ENCODE data around the gene CALY. TPM values are rescaled to one million over a fixed set of nuclear protein-coding genes. Genes with fewer than 3 reads are reported as not detected.
"Not testable (repeated sequence)": the region's sequence is repeated elsewhere in the genome, so short reads cannot be mapped to it uniquely, and the experiment has no call there.

Gene CALY
- total RNA-seq, 2 experiments from 2014 or later, result 3.8 to 3.9 TPM

DNA sequence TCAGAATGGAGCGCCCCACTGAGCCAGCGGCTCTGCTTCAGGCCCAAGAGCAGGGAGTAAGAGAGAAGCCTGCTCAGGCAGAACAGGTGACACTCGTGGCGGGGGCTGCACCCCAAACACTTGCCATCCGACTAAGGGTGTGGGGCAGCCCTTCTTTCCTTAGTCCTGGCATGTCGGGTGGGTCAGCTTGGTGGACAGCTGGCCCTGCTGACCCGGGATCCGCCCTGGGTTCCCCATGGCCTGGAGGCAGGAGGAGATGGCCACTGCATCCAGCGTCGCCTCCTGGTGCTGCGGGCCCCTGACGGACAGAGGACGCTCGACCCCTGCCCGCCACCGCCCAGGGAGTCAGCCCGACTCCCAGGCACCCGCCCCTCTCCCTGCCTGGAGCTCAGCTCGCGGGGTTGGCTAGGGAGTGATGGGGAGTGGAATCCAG is 41.1 kb upstream of the CALY start:
- Mint-ChIP-seq H3K27ac (peak overlapping the region; percentile 24), H3K9me3 (no peaks in the 10 kb centered on the region), H3K4me3 (peak overlapping the region; percentile 87), H3K27me3 (no peaks in the 10 kb centered on the region), H3K36me3 (ENCODE audit: low read depth) (no peaks in the 10 kb centered on the region), H3K4me1 (ENCODE audit: low read depth) (peaks cover 4% of the 10 kb centered on the region)
- TF ChIP-seq, protein P1, sequence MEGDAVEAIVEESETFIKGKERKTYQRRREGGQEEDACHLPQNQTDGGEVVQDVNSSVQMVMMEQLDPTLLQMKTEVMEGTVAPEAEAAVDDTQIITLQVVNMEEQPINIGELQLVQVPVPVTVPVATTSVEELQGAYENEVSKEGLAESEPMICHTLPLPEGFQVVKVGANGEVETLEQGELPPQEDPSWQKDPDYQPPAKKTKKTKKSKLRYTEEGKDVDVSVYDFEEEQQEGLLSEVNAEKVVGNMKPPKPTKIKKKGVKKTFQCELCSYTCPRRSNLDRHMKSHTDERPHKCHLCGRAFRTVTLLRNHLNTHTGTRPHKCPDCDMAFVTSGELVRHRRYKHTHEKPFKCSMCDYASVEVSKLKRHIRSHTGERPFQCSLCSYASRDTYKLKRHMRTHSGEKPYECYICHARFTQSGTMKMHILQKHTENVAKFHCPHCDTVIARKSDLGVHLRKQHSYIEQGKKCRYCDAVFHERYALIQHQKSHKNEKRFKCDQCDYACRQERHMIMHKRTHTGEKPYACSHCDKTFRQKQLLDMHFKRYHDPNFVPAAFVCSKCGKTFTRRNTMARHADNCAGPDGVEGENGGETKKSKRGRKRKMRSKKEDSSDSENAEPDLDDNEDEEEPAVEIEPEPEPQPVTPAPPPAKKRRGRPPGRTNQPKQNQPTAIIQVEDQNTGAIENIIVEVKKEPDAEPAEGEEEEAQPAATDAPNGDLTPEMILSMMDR (IDR thresholded peaks at IDR 0.05), result no peak
- H3K27me3 ChIP-seq (ENCODE audit: control insufficient read depth in 1 of 2, insufficient read depth in 2 of 2, low read length in 2 of 2), result no peaks in the 10 kb centered on the region
- H3K4me3 ChIP-seq (ENCODE audit: low read length), result peak overlapping the region; percentile 93
- H3K4me1 ChIP-seq (ENCODE audit: insufficient read depth, low read length), result peaks cover 34% of the 10 kb centered on the region
- no peaks in the 10 kb centered on the region for H3K36me3 ChIP-seq (ENCODE audit: insufficient read depth, low read length)
- CTCF ChIA-PET, result interaction anchor here (1.3 kb wide), 1 partner anchor 48 kb away, joined by 5 read pairs; no protein-coding TSS in a partner anchor
- intact Hi-C loops (cut with DNase I, micrococcal nuclease), result loop anchor here (2.0 to 5.0 kb wide), 3 partner anchors 49 to 1071 kb away; partner anchors contain the start of genes INPP5A (in 1 of the 2) and STK32C (in 1 of the 2)
- no peaks in the 10 kb centered on the region for H3K9me3 ChIP-seq (ENCODE audit: control insufficient read depth in 1 of 2, insufficient read depth in 1 of 2, low read length in 2 of 2)
- POLR2A ChIA-PET, result interaction anchor here (0.6 to 3.5 kb wide), 6 partner anchors 10 to 48 kb away, joined by 3 to 19 read pairs (median 6); partner anchors contain the start of gene CALY
- no peak for ATAC-seq (ENCODE audit: poor library complexity)
- H3K27ac ChIP-seq (ENCODE audit: low read depth in 1 of 2, low read length in 2 of 2), result peak overlapping the region in 1 of 2 donors; percentile 40
- DNase-seq, result no peak

DNA sequence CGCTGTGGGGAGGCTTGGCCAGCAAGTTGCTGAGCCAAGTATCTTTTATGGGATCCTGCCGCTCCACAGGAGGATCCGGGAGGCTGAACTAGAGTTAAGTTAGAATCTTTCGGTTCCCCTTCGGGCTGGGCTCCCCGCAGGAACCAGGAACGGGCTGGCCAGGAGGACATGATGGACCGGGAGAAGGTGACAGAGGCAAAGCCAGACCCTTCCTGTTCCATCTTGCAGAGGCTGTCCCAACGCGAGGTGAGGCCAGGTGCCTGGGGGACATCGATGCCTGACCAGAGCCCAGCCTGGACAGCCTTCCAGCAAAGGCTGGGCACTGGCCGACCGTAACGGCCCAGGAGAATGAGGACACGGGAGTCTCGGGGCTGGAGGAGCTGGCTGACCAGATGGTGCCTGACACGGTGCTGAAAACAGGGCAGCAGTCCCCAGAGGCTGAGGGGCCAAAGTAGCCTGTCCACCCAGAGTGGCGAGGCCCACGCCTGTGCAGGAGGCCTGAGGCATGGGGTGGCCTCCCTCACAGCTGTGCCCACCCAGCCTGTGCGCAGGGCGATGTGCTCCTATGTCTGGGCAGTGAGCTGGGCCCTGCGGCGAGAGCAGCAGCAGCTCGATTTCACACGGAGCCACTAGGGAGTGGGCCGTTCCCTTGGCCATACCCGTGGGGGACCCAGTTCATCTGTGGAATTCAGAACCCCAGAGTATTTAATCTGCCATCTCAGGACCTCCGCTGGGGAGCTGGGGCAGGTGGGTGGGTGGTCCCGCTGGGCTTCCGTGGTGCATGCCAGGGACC is 40.5 kb upstream of the CALY start:
- Histone ChIP-seq H3K36me3 (ENCODE audit: insufficient read depth, low read length) (no peaks in the 10 kb centered on the region), H3K27me3 (ENCODE audit: control insufficient read depth in 1 of 2, insufficient read depth in 2 of 2, low read length in 2 of 2) (no peaks in the 10 kb centered on the region), H3K9me3 (ENCODE audit: control insufficient read depth in 1 of 2, insufficient read depth in 1 of 2, low read length in 2 of 2) (no peaks in the 10 kb centered on the region), H3K4me1 (ENCODE audit: insufficient read depth, low read length) (peaks cover 39% of the 10 kb centered on the region), H3K4me3 (ENCODE audit: low read length) (no peak overlapping the region), H3K27ac (ENCODE audit: low read depth in 1 of 2, low read length in 2 of 2) (no peak overlapping the region)
- no peaks in the 10 kb centered on the region for H3K9me3 Mint-ChIP-seq
- TF ChIP-seq, protein P1 (IDR thresholded peaks at IDR 0.05), result no peak
- no peaks in the 10 kb centered on the region for H3K27me3 Mint-ChIP-seq
- H3K27ac Mint-ChIP-seq, result no peak overlapping the region
- ChIA-PET POLR2A (interaction anchor here (0.6 to 3.5 kb wide), 5 partner anchors 11 to 41 kb away, joined by 3 to 19 read pairs (median 7); partner anchors contain the start of gene CALY), CTCF (interaction anchor here (1.3 kb wide), 1 partner anchor 48 kb away, joined by 5 read pairs; no protein-coding TSS in a partner anchor)
- peaks cover 4% of the 10 kb centered on the region for H3K4me1 Mint-ChIP-seq (ENCODE audit: low read depth)
- no peaks in the 10 kb centered on the region for H3K36me3 Mint-ChIP-seq (ENCODE audit: low read depth)
- no peak for ATAC-seq (ENCODE audit: poor library complexity)
- H3K4me3 Mint-ChIP-seq, result peak overlapping the region; percentile 87
- DNase-seq, result no peak
- intact Hi-C loops (cut with DNase I, micrococcal nuclease), result loop anchor here in 1 of 2 experiments (5.0 kb wide), 2 partner anchors 840 to 1070 kb away; partner anchors contain the start of genes INPP5A and STK32C

DNA sequence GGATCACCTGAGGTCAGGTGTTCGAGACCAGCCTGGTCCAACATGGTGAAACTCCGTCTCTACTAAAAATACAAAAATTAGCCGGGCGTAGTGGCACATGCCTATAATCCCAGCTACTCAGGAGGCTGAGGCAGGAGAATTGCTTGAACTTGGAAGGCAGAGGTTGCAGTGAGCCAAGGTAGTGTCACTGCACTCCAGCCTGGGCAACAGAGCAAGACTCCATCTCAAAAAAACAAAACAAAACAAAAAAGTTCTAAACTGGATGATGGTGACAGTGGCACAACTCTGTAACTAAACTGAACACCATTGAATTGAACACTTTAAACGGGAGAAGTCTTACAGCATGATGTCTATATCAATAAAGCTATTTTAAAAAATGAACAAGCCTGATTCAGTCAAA is 39.5 kb upstream of the CALY start:
- POLR2A ChIA-PET; H3K27ac ChIP-seq (ENCODE audit: low read depth in 1 of 2, low read length in 2 of 2): not testable (repeated sequence)
- peak overlapping the region; percentile 33 for H3K27ac Mint-ChIP-seq

More for the DNA sequence above, 39.5 kb upstream of the CALY start:
- H3K9me3 ChIP-seq (ENCODE audit: control insufficient read depth in 1 of 2, insufficient read depth in 1 of 2, low read length in 2 of 2); ATAC-seq (ENCODE audit: poor library complexity); H3K9me3 Mint-ChIP-seq; H3K27me3 Mint-ChIP-seq; H3K4me1 Mint-ChIP-seq (ENCODE audit: low read depth); H3K4me3 ChIP-seq (ENCODE audit: low read length); H3K27me3 ChIP-seq (ENCODE audit: control insufficient read depth in 1 of 2, insufficient read depth in 2 of 2, low read length in 2 of 2); CTCF ChIA-PET; H3K36me3 ChIP-seq (ENCODE audit: insufficient read depth, low read length); DNase-seq; H3K36me3 Mint-ChIP-seq (ENCODE audit: low read depth): not testable (repeated sequence)
- peaks cover 43% of the 10 kb centered on the region for H3K4me1 ChIP-seq (ENCODE audit: insufficient read depth, low read length)
- peak overlapping the region; percentile 87 for H3K4me3 Mint-ChIP-seq
- intact Hi-C loops (cut with DNase I, micrococcal nuclease), result loop anchor here in 1 of 2 experiments (5.0 kb wide), 2 partner anchors 839 to 1069 kb away; partner anchors contain the start of genes INPP5A and STK32C
